Measurements from ENCODE around the gene FOXO6. TPM values are rescaled to one million over a fixed set of nuclear protein-coding genes. Genes with fewer than 3 reads are reported as not detected.

The FOXO6 gene
- total RNA-seq, 8 experiments from 2014 or later = 0.36 to 3.6 (median 1.3) TPM

- ATAC-seq (replicated peaks in 6 of 8) = no peak
- Histone ChIP-seq H3K27ac (no peak overlapping the region), H3K4me3 (no peak overlapping the region), H3K4me1 (replicated peaks in 1 of 2) (peaks cover 25 to 39% of the 10 kb centered on the region in 2 donors)
- in situ Hi-C loops (cut with MboI; ENCODE audit: low pct_unique_long_range_greater_than_20kb in 2 of 9, low sequenced_read_pairs in 9 of 9, unreplicated experiment in 9 of 9) = no loop called here
- 80 to 97% (median 83%) methylated on average over 1 to 4 of the region's 4 CpGs; no CpG with 5 or more reads in 5 of the 10 experiments for WGBS, 10 experiments
Observed at GRCh38 chr1:41378999-41379737, 17.9 kb downstream of the FOXO6 start.

GRCh38 chr1:41379738-41380130 lies 18.5 kb downstream of the FOXO6 start:
- no peak overlapping the region for H3K27ac ChIP-seq
- WGBS, 10 experiments = 0 to 88% (median 64%) methylated on average over 1 to 5 of the region's 6 CpGs; no CpG with 5 or more reads in 2 of the 10 experiments
- ATAC-seq (replicated peaks in 6 of 8) = no peak
- no peak overlapping the region for H3K4me3 ChIP-seq
- H3K4me1 ChIP-seq (replicated peaks in 1 of 2) = peaks cover 25 to 39% of the 10 kb centered on the region in 2 donors
- in situ Hi-C loops (cut with MboI; ENCODE audit: low pct_unique_long_range_greater_than_20kb in 2 of 9, low sequenced_read_pairs in 9 of 9, unreplicated experiment in 9 of 9) = no loop called here

DNA sequence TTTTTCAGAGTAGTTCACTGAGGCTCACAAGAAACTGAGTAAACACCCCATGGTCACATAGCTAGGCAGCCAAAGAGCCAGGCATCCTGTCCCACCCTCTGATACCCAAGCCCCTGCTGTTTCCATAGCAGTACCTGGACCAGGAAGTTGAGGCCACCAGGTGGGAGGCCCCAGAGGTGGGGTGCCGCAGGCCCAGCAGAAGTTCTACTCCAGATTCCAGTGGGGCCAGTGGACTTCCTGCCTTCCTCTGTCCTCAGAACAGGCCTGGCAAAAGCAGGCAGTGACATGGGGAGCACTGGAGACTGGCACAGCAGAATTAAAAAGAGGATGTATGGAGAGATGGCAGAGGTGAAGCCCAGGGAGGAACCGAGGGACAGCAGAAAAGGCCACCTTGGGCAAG lies 19.0 kb downstream of the FOXO6 start:
- no peak overlapping the region for H3K4me3 ChIP-seq
- in situ Hi-C loops (cut with MboI; ENCODE audit: low pct_unique_long_range_greater_than_20kb in 2 of 9, low sequenced_read_pairs in 9 of 9, unreplicated experiment in 9 of 9) = no loop called here
- no peak overlapping the region for H3K27ac ChIP-seq
- 40 to 100% (median 80%) methylated on average over 1 of the region's 2 CpGs; no CpG with 5 or more reads in 6 of the 10 experiments for WGBS, 10 experiments
- ATAC-seq (replicated peaks in 6 of 8) = no peak
- peaks cover 25 to 39% of the 10 kb centered on the region in 2 donors for H3K4me1 ChIP-seq (replicated peaks in 1 of 2)

DNA sequence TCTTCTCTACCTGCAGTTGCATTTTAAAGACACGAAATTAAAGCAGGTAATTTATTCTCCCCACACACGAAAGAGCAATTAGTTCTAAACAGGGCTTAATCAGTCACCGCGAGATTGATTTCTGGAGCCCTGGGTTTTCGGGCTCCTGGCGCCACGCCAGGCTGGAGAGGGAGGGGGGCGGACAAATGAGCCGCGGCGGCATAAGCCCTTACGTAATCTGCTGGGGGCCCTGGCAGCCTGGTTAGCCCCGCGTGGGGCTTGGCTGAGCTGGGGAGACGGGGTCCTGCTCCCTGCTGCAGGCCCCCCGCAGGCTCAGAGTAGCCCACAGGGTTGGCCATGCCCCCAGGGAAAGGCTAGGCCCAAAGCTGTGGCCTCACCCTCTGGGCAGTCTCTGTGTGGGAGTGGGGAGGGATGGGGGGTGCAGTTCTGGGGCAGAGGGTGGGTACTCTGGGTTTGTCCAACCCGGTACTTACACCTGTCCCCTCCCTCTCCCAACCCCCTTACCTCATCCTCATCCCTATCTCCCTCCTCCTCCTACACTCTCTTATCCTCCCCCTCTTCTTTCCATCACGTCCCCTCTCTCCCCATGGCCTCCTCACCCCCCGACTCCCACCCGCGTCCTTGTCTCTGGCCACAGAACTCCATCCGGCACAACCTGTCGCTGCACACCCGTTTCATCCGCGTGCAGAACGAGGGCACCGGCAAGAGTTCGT lies 19.9 kb downstream of the FOXO6 start:
- in situ Hi-C loops (cut with MboI; ENCODE audit: low pct_unique_long_range_greater_than_20kb in 2 of 9, low sequenced_read_pairs in 9 of 9, unreplicated experiment in 9 of 9) = no loop called here
- peak in 5 of 8 experiments; percentile 38 to 67 (median 60) for ATAC-seq (replicated peaks in 6 of 8)
- H3K27ac ChIP-seq = no peak overlapping the region
- no peak overlapping the region for H3K4me3 ChIP-seq
- peaks cover 26 to 42% of the 10 kb centered on the region in 2 donors for H3K4me1 ChIP-seq (replicated peaks in 1 of 2)
- WGBS, 10 experiments = 14 to 59% (median 41%) methylated on average over 1 to 14 of the region's 29 CpGs; no CpG with 5 or more reads in 5 of the 10 experiments

DNA sequence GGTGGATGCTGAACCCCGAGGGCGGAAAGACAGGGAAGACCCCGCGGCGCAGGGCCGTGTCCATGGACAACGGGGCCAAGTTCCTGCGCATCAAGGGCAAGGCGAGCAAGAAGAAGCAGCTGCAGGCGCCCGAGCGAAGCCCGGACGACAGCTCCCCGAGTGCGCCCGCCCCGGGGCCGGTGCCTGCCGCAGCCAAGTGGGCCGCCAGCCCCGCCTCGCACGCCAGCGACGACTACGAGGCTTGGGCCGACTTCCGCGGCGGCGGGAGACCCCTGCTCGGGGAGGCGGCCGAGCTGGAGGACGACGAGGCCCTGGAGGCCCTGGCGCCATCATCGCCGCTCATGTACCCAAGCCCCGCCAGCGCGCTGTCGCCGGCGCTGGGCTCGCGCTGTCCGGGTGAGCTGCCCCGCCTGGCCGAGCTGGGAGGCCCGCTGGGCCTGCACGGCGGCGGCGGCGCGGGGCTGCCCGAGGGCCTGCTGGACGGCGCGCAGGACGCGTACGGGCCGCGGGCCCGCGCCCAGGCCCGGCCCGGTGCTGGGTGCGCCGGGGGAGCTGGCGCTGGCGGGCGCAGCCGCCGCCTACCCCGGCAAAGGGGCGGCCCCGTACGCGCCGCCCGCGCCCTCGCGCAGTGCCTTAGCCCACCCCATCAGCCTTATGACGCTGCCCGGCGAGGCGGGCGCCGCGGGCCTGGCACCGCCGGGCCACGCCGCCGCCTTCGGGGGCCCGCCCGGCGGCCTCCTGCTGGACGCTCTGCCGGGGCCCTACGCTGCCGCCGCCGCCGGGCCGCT lies 20.7 kb downstream of the FOXO6 start:
- 26 to 46% (median 34%) methylated on average over 7 to 17 of the region's 112 CpGs; no CpG with 5 or more reads in 7 of the 10 experiments for whole genome bisulfite sequencing, 10 experiments
- in situ Hi-C loops (cut with MboI; ENCODE audit: low pct_unique_long_range_greater_than_20kb in 2 of 9, low sequenced_read_pairs in 9 of 9, unreplicated experiment in 9 of 9) = no loop called here
- Histone ChIP-seq H3K4me3 (no peak overlapping the region), H3K4me1 (replicated peaks in 1 of 2) (peaks cover 34 to 46% of the 10 kb centered on the region in 2 donors), H3K27ac (no peak overlapping the region)
- ATAC-seq (replicated peaks in 6 of 8) = peak in 7 of 8 experiments; percentile 24 to 75 (median 39)

- Histone ChIP-seq H3K4me3 (no peak overlapping the region), H3K4me1 (replicated peaks in 1 of 2) (peaks cover 41 to 50% of the 10 kb centered on the region in 2 donors), H3K27ac (no peak overlapping the region)
- ATAC-seq (replicated peaks in 6 of 8) = peak in 6 of 8 experiments; percentile 4 to 54 (median 38)
- in situ Hi-C loops (cut with MboI; ENCODE audit: low pct_unique_long_range_greater_than_20kb in 2 of 9, low sequenced_read_pairs in 9 of 9, unreplicated experiment in 9 of 9) = no loop called here
- WGBS, 10 experiments = 0 to 32% (median 28%) methylated on average over 5 to 15 of the region's 48 CpGs; no CpG with 5 or more reads in 7 of the 10 experiments
Observed at GRCh38 chr1:41382480-41383090, 21.4 kb downstream of the FOXO6 start.

GRCh38 chr1:41383094-41383852 lies 22.0 kb downstream of the FOXO6 start:
- Histone ChIP-seq H3K4me3 (no peak overlapping the region), H3K4me1 (replicated peaks in 1 of 2) (peaks cover 47 to 57% of the 10 kb centered on the region in 2 donors), H3K27ac (no peak overlapping the region)
- peak in 6 of 8 experiments; percentile 4 to 22 (median 10) for ATAC-seq (replicated peaks in 6 of 8)
- in situ Hi-C loops (cut with MboI; ENCODE audit: low pct_unique_long_range_greater_than_20kb in 2 of 9, low sequenced_read_pairs in 9 of 9, unreplicated experiment in 9 of 9) = no loop called here
- 0 to 72% (median 42%) methylated on average over 1 to 28 of the region's 45 CpGs; no CpG with 5 or more reads in 4 of the 10 experiments for WGBS, 10 experiments

DNA sequence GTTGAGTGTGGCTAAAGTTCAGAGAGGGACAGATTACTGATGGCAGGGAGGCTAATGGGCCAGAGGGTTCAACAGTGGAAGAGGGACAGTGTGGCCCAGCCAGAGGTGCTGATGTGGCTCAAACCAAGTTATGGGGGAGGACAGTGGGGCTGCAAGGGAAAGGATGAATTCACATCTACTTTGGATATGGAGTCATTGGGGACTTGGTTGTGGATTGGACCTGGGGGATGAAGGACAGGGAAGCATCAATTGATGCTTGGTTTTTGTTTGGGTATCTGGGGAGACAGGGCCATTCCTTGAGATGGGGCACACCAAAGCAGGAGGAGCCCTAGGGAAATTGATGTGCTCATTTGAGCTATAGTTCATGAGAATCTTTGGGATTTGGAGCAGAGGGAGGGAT lies 23.3 kb downstream of the FOXO6 start:
- no peak overlapping the region for H3K4me3 ChIP-seq
- in situ Hi-C loops (cut with MboI; ENCODE audit: low pct_unique_long_range_greater_than_20kb in 2 of 9, low sequenced_read_pairs in 9 of 9, unreplicated experiment in 9 of 9) = no loop called here
- peaks cover 47 to 59% of the 10 kb centered on the region in 2 donors for H3K4me1 ChIP-seq (replicated peaks in 1 of 2)
- no peak overlapping the region for H3K27ac ChIP-seq
- no peak for ATAC-seq (replicated peaks in 6 of 8)

- WGBS, 10 experiments = 56 to 90% (median 64%) methylated on average over 2 to 5 of the region's 12 CpGs; no CpG with 5 or more reads in 7 of the 10 experiments
- peak in 3 of 8 experiments; percentile 4 to 40 (median 5) for ATAC-seq (replicated peaks in 6 of 8)
Observed at GRCh38 chr1:41385398-41386195, 24.4 kb downstream of the FOXO6 start.

DNA sequence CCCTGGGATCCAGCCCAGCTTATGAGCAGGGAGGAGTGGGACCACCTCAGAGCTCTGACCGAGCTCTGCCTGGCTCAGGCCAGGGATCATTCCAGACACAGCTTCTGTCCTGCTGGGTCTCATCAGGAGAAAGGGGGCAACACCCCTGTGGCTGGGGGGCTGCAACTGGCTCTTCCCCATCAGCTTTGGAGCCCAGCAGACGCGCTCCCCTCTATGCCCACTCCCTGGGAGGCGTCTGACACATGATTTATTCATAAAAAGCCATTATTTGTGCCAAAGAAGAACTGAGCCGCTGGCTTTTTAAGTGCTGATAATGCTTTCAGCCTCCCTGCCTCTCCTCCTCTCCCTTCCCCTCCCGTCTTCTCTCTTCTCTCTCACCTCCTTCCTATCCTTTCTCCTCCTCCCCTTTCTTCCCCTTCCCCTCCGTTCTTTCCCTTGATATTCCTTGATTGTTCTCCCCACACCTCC lies 25.0 kb downstream of the FOXO6 start:
- in situ Hi-C loops (cut with MboI; ENCODE audit: low pct_unique_long_range_greater_than_20kb in 2 of 9, low sequenced_read_pairs in 9 of 9, unreplicated experiment in 9 of 9) = no loop called here
- H3K27ac ChIP-seq = no peak overlapping the region
- H3K4me3 ChIP-seq = no peak overlapping the region
- 0 to 60% (median 23%) methylated on average over 1 to 5 of the region's 7 CpGs; no CpG with 5 or more reads in 1 of the 10 experiments for WGBS, 10 experiments
- peaks cover 38 to 50% of the 10 kb centered on the region in 2 donors for H3K4me1 ChIP-seq (replicated peaks in 1 of 2)
- peak in 1 of 8 experiments; percentile 3 for ATAC-seq (replicated peaks in 6 of 8)

More at GRCh38 chr1:41385398-41386195, 24.4 kb downstream of the FOXO6 start:
- in situ Hi-C loops (cut with MboI; ENCODE audit: low pct_unique_long_range_greater_than_20kb in 2 of 9, low sequenced_read_pairs in 9 of 9, unreplicated experiment in 9 of 9) = no loop called here
- no peak overlapping the region for H3K27ac ChIP-seq
- peaks cover 42 to 53% of the 10 kb centered on the region in 2 donors for H3K4me1 ChIP-seq (replicated peaks in 1 of 2)
- H3K4me3 ChIP-seq = no peak overlapping the region

DNA sequence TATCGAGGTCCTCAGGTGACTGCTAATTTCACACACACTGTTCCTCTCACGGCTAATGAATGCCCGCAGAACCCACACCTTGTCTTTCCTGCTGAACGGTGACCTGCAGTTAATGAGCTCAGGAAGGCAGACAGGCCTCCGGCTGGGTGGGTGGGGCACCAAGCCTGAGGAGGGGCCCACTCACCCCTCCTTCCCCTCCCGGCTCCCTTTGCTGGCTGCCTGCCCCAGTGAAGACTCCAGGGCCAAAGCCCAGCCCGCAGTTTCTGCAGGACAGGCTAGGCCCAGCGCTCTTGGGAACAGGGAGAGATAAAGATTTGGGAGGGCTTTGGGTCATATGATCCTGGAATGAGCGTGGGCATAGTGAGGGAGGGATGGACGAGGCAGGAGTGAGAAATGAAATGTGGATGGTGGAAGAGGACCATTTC lies 26.4 kb downstream of the FOXO6 start:
- peak; percentile 45 to 87 (median 84) for ATAC-seq (replicated peaks in 6 of 8)
- in situ Hi-C loops (cut with MboI; ENCODE audit: low pct_unique_long_range_greater_than_20kb in 2 of 9, low sequenced_read_pairs in 9 of 9, unreplicated experiment in 9 of 9) = no loop called here
- Histone ChIP-seq H3K27ac (no peak overlapping the region), H3K4me1 (replicated peaks in 1 of 2) (peaks cover 38 to 47% of the 10 kb centered on the region in 2 donors), H3K4me3 (no peak overlapping the region)
- WGBS, 10 experiments = 0 to 40% (median 16%) methylated on average over 1 to 7 of the region's 10 CpGs; no CpG with 5 or more reads in 3 of the 10 experiments
